KMS-11 (cell line): Measurements from ENCODE around the gene CNTNAP5.

Experiments
- H2AFZ ChIP-seq: fragments of 200-600 bp; sonication (generic); 2 replicates; pipeline ENCODE4 v1.6.1; 2016; ENCODE audit warnings: antibody characterized with exemption, mixed run types, low read depth
- H3K27ac ChIP-seq: fragments of 200-600 bp; sonication (generic); 2 replicates; pipeline ENCODE4 v1.6.1; 2016; ENCODE audit warnings: mild to moderate bottlenecking, mixed run types
- H3K27me3 ChIP-seq: fragments of 200-600 bp; sonication (generic); 2 replicates; pipeline ENCODE4 v1.6.1; 2017; ENCODE audit warnings: mild to moderate bottlenecking, low read depth, mixed run types, moderate library complexity; ENCODE audit not compliant: insufficient read depth
- H3K36me3 ChIP-seq: fragments of 200-600 bp; sonication (generic); 2 replicates; pipeline ENCODE4 v1.6.1; 2017; ENCODE audit warnings: mild to moderate bottlenecking, mixed run types; ENCODE audit not compliant: insufficient read depth
- H3K4me1 ChIP-seq: fragments of 200-600 bp; sonication (generic); 2 replicates; pipeline ENCODE4 v1.6.1; 2016; ENCODE audit warnings: mild to moderate bottlenecking, low read depth, mixed run types; ENCODE audit not compliant: poor library complexity, severe bottlenecking
- H3K4me2 ChIP-seq: fragments of 200-600 bp; sonication (generic); 2 replicates; pipeline ENCODE4 v1.7.0; 2016; ENCODE audit warnings: mild to moderate bottlenecking, mixed run types
- H3K4me3 ChIP-seq: fragments of 200-600 bp; sonication (generic); IDR thresholded peaks from 2 replicates; pipeline ENCODE4 v1.6.1; 2017; ENCODE audit warnings: low read depth, low read length, mixed read lengths; ENCODE audit not compliant: insufficient read depth
- H3K79me2 ChIP-seq: fragments of 200-600 bp; sonication (generic); 2 replicates; pipeline ENCODE4 v1.6.1; 2016; ENCODE audit warnings: low read depth, mixed run types; ENCODE audit not compliant: insufficient read depth
- H3K9ac ChIP-seq: fragments of 200-600 bp; sonication (generic); 2 replicates; pipeline ENCODE4 v1.6.1; 2016; ENCODE audit warnings: mild to moderate bottlenecking, mixed run types
- H4K20me1 ChIP-seq: fragments of 200-600 bp; sonication (generic); 2 replicates; pipeline ENCODE4 v1.6.1; 2016; ENCODE audit warnings: mild to moderate bottlenecking, mixed run types; ENCODE audit not compliant: insufficient read depth
- TF ChIP-seq, protein P1 (sequence below): fragments of 200-600 bp; sonication (generic); conservative IDR thresholded peaks from 2 replicates; pipeline ENCODE4 v1.6.1; 2017; ENCODE audit warnings: low read depth, mild to moderate bottlenecking, antibody characterized with exemption, low read length, moderate library complexity, mixed read lengths

CNTNAP5 gene

DNA sequence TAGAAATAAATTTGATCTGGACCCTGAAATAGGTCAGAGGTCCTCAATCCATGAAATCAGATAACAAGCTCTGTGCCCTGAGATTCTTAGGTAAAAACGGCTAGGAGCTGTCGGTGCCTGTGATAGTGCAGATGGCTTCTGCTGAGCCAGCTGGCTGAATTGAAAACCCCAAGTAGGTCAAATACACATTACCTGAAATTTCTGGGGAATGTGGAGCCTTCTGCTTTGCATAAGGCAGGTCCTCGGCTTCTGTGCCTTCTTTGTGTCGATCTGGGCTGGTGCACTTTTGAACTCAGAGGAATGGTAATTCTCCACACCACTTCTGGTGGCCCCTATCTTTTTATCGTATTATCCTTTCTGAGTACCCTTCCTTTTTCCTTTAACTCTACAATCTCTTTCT, 66.6 kb downstream of the CNTNAP5 start:
- no peaks in the 10 kb centered on the region for H3K36me3 ChIP-seq
- H3K27me3 ChIP-seq, result no peaks in the 10 kb centered on the region
- H4K20me1 ChIP-seq, result no peaks in the 10 kb centered on the region
- H3K79me2 ChIP-seq, result no peaks in the 10 kb centered on the region
- no peak overlapping the region for H3K9ac ChIP-seq
- H2AFZ ChIP-seq, result no peak overlapping the region
- no peak overlapping the region for H3K27ac ChIP-seq
- no peaks in the 10 kb centered on the region for H3K4me1 ChIP-seq
- H3K4me3 ChIP-seq, result no peak overlapping the region
- H3K4me2 ChIP-seq, result no peak overlapping the region
- TF ChIP-seq, protein P1, sequence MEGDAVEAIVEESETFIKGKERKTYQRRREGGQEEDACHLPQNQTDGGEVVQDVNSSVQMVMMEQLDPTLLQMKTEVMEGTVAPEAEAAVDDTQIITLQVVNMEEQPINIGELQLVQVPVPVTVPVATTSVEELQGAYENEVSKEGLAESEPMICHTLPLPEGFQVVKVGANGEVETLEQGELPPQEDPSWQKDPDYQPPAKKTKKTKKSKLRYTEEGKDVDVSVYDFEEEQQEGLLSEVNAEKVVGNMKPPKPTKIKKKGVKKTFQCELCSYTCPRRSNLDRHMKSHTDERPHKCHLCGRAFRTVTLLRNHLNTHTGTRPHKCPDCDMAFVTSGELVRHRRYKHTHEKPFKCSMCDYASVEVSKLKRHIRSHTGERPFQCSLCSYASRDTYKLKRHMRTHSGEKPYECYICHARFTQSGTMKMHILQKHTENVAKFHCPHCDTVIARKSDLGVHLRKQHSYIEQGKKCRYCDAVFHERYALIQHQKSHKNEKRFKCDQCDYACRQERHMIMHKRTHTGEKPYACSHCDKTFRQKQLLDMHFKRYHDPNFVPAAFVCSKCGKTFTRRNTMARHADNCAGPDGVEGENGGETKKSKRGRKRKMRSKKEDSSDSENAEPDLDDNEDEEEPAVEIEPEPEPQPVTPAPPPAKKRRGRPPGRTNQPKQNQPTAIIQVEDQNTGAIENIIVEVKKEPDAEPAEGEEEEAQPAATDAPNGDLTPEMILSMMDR, result no peak

GRCh38 chr2:124092651-124093050, 67.6 kb downstream of the CNTNAP5 start:
- TF ChIP-seq, protein P1, result no peak
- Histone ChIP-seq H3K4me1 (no peaks in the 10 kb centered on the region), H4K20me1 (no peaks in the 10 kb centered on the region), H3K79me2 (no peaks in the 10 kb centered on the region), H3K4me2 (no peak overlapping the region), H3K4me3 (no peak overlapping the region), H3K9ac (no peak overlapping the region), H2AFZ (no peak overlapping the region), H3K27ac (no peak overlapping the region), H3K27me3 (no peaks in the 10 kb centered on the region), H3K36me3 (no peaks in the 10 kb centered on the region)

GRCh38 chr2:124104914-124105313, 79.8 kb downstream of the CNTNAP5 start:
- H3K36me3 ChIP-seq, result no peaks in the 10 kb centered on the region
- H3K9ac ChIP-seq, result no peak overlapping the region
- H3K27me3 ChIP-seq, result no peaks in the 10 kb centered on the region
- no peak overlapping the region for H3K4me3 ChIP-seq
- no peak overlapping the region for H3K27ac ChIP-seq
- H4K20me1 ChIP-seq, result no peaks in the 10 kb centered on the region
- H2AFZ ChIP-seq, result no peak overlapping the region
- no peaks in the 10 kb centered on the region for H3K4me1 ChIP-seq
- no peaks in the 10 kb centered on the region for H3K79me2 ChIP-seq
- no peak overlapping the region for H3K4me2 ChIP-seq
- TF ChIP-seq, protein P1, result no peak

GRCh38 chr2:124112206-124112605, 87.1 kb downstream of the CNTNAP5 start:
- H3K9ac ChIP-seq, result no peak overlapping the region
- no peaks in the 10 kb centered on the region for H3K79me2 ChIP-seq
- no peaks in the 10 kb centered on the region for H3K4me1 ChIP-seq
- H2AFZ ChIP-seq, result no peak overlapping the region
- TF ChIP-seq, protein P1, result no peak
- no peak overlapping the region for H3K27ac ChIP-seq
- H3K4me3 ChIP-seq, result no peak overlapping the region
- H3K36me3 ChIP-seq, result no peaks in the 10 kb centered on the region
- H3K4me2 ChIP-seq, result no peak overlapping the region
- no peaks in the 10 kb centered on the region for H3K27me3 ChIP-seq
- H4K20me1 ChIP-seq, result no peaks in the 10 kb centered on the region
